Hepatic stellate cell (primary cell): ENCODE measurements around the gene TEKT2.
A peak's percentile ranks its signal among the peaks of the same experiment; 100 is the strongest.

Experiments
- DNase-seq: peaks from one replicate; pipeline ENCODE4 v3.0.0; 2011; ENCODE audit warnings: low spot score

TEKT2 gene

DNA sequence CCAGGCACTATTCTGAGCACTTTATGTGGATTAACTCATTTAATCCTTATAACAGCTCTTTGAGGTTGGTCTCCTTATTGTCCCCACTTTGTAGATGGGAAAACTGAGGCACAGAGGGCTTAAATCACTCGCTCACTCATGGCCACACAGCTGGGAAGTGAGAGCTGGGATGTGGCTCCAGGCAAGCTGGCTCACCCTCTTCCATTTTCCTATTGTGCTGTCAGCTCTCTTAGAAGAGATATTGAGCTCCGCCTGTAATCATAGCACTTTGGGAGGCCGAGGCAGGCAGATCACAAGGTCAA is 45.0 kb downstream of the TEKT2 start:
- no peak for DNase-seq

DNA sequence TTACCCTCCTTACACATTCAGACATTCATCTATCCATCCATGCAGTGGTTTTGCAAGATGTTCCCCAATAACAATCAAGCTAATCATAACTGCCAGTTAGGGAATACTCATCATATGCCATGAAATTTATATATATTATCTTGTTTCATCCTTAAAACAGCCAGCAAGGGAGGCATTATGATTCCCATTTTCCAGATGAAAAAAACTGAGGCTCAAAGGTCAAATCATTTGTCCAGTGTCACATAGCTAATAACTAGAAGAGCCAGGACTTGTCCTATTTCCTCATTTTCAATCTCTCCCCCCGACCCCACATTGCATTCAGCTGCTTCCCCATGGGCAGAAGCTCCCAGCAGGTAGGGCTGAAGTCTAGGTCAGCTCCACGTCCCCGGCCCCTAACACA is 48.1 kb downstream of the TEKT2 start:
- DNase-seq = no peak

DNA sequence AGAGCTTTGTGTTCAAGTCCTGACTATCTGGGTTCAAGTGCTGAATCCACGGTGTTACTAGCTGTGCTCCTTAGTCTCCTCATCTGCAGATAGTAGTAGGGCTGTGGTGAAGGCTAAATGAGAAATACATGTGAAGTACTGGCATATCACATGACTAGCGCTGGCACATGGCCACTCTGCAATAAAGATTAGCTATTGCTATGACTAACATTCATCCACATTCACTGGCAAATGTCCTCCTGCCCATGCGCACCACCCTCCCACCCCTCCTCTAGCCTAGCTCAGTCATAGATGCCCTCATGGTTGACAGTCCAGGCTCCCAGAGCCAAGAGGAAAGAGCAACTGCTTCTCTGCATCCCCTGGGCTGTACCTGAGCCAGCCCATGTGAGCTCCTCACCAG is 49.6 kb downstream of the TEKT2 start:
- peak; percentile 69 for DNase-seq

DNA sequence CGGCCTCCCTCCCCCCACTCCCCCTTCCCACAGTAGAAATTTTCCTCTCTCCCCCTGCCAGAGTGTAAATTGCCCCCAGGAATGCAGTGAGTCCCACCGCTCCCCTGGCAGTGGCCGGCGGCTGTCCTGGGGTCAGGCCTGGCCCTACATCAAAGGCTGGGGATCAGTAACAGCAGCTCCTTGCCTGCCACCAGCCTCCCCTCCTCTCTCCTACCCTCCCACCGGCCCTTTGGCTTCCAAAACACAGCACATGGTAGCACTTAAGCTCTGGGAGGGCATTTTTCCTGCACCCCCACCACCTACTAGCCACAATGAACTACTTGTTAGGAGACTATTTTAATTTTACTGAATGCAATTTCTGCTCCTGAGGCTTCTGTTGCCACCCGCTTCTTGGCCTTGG is 50.1 kb downstream of the TEKT2 start:
- no peak for DNase-seq

DNA sequence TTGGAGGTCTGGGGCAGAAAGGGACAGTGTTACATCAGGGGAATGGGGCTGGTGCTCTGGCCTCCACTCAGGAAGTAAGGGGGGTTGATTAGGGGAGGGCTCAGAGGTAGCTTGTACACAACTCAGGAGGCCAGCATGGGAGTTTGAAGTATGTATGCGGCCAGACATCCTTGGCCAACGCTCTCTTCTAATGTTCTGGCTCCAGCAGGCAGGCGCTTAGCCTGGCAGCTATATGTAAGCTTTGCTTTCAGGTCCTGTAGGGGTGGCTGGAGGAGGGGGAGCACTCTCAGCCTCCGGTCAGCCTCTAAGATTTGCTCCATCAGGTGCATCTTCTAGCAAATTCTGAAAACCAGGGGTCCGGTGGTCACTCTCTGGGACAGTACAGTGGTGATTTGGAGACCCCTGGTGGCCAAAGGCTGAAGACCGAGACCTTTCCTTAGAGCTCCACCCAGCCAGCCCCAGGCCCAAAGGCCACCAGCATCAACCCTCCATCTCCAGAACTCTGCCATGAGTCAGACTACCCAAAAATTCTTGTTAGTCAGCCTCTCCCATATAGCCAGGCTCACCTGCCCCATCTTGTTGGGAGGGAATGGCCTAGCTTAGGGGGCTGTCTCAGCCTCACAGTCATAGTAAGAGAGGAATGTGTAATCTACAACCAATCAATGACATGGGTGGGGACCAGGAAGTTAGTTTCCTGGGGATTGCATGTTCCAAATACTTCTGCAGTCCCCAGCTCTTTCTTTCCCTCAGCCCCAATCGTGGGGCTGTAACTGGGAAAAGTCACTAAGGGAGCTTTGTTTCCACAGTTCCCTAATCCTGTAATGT is 50.8 kb downstream of the TEKT2 start:
- DNase-seq = peak; percentile 52

DNA sequence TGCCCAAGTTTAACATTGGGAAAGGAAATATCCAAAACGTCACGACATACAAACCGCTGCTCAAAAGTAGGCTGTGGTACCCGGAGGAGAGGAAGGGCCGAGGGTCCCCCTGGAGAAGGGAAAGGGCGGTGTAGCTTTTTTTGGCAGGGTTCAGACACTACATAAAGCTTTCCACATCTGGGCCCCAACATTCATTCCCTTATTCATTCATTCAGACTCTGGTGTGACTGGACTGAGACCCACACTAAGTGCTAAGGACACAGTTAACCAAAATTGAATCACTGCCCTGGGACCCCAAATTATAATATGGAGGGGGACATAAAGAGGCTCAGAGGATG is 51.4 kb downstream of the TEKT2 start:
- DNase-seq = no peak

DNA sequence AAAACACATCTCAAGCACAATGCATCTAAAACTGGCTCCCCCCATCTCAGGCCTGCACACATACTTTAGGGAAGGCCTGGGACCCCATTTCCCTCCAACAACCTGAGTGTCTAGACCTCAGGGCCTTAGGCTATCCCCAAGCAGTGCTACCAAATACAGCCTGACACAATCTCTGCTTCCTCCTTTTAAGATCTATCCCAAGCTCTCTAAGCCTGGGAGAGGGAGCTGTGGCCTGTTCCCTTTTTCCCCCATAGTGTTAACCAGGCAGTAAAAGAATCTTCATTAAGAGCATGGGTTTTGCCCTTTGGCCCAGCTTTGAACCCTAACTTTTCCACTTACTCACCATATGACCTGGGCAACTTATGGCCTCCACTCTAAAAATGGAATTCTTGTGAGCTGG is 51.9 kb downstream of the TEKT2 start:
- no peak for DNase-seq

DNA sequence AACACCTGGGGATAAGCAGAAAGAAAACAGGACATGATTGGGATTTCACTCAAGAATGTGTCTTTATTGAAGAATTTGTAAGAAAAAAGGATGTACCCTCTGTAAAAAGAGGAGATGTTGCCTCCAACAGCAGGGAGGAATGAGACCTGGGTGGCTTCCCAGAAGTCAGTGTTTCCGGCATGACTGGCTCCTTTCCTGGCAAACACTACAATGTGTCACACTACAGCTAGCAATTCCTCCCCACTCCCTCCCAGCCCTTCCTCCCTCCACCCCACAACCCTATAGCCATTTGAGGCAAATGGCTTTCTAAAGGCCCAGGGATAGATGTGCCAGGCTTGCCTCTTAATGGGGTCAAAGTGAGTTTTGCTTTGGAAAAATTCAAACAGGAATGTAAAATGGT is 52.6 kb downstream of the TEKT2 start:
- peak; percentile 88 for DNase-seq

DNA sequence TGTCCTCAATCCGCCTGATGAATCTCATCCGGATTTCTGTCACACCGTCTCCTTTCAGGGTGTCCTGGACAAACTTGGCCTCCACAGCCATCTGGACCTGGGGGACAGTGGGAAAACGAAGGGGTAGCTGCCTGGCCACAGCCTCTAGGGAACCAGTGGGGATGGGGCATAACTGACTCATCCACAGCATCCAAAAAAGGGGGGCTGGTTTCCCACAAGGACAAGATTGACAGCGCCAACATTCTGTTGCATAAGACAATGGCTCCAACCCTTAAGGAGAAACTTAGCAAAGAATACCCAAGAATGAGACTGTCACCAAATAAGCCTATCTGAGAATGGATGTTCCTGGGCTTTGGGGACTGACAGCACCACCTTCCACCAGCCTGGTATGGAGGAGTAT is 53.3 kb downstream of the TEKT2 start:
- no peak for DNase-seq

DNA sequence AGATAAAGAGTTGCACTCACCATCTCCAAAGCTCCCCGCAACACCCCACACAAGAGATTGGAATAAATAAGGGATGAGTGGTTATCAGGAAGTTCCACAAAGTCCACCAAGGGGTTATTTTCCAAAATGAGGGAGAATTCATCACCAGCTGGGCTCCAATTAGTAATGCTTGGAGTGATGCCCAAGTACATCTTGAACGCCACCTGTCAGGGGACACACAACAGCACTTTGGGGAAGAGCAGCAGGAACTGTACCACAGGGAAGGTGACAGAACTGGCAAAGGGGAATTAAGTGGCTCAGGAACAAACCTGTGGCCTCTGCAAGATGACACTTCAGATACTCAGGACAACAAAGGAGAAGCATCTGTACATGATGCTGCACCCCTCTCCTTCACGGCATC is 53.9 kb downstream of the TEKT2 start:
- DNase-seq = no peak
